ENCODE data around the gene PDF. TPM values are rescaled to one million over a fixed set of nuclear protein-coding genes. Genes with fewer than 3 reads are reported as not detected.

PDF gene
- total and polyA plus RNA-seq, 2 of the 13 experiments (the other 11 are each of a cell fraction or from before 2014, with no cell fraction given) = 12.4 to 48.8 TPM

DNA sequence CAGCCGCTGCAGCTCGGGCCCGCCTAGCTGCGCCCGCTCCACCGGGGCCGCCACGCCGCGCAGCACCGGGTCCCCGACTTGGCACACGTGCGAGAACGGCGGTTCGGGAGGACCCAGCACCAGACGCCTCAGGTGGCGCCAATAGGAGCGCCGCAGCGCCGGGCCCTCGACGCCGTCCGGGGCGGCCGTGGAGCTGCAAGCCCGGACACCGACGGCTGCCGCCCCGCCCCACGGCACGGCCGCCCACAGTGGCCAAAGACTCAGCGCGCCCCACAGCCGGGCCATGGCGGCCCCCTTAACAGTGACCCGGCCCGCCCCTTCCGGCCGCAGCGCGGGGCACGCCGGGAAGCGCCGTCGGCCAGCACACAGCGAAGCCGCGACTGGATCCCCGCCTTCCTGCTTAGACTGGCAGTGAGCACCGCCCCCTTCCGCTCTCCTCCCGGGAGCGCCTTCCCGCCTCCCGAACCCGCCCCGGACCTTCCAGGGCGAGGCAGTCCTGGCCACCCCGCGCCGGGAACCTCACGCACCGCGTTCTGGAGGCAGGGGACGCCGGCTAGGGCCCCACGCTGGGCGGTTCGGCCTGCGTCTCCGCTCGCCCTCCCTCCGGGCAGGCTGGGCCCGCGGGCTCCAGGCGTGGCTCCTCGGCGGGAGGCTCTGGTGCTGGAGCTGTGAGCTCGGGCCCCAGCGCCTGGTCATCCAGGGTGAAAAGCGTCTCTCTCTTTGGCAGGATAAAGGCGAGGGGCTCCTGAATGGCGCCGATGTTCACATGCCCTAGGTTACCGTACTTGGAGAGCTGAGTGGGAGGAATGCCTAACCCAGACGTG lies at the start of gene PDF (continued):
- TF ChIP-seq HHEX (CRISPR knock-in tag; IDR thresholded peaks at IDR 0.05) (no peak), ZNF501 (CRISPR knock-in tag; IDR thresholded peaks at IDR 0.05) (peak; percentile 70; the same call in 1 of the 2 replicates), ZNF383 (CRISPR knock-in tag; IDR thresholded peaks at IDR 0.05; ENCODE audit: borderline replicate concordance) (no peak), RBM39 (IDR thresholded peaks at IDR 0.05; ENCODE audit: low read depth, low read length, poor library complexity, severe bottlenecking) (peak; percentile 93), GPN1 (CRISPR knock-in tag; IDR thresholded peaks at IDR 0.05; ENCODE audit: borderline replicate concordance) (no peak; the same call in 1 of the 2 replicates), SMAD3 (CRISPR knock-in tag; IDR thresholded peaks at IDR 0.05) (0 out of 2 replicates have a peak, but pooled peaks have one; percentile 35), DPF2 (CRISPR knock-in tag; IDR thresholded peaks at IDR 0.05; ENCODE audit: borderline replicate concordance, low read depth) (no peak), ZNF331 (CRISPR knock-in tag; IDR thresholded peaks at IDR 0.05) (peak; percentile 84), TARDBP (CRISPR knock-in tag; IDR thresholded peaks at IDR 0.05) (peak; percentile 42; the same call in 1 of the 2 replicates), ZIK1 (CRISPR knock-in tag; IDR thresholded peaks at IDR 0.05; ENCODE audit: borderline replicate concordance, low read depth) (0 out of 2 replicates have a peak, but pooled peaks have one; percentile 20), SP5 (CRISPR knock-in tag; IDR thresholded peaks at IDR 0.05; ENCODE audit: borderline replicate concordance, low read depth) (peak; percentile 99), MTF2 (CRISPR knock-in tag; IDR thresholded peaks at IDR 0.05; ENCODE audit: borderline replicate concordance) (no peak), FOXA1 (IDR thresholded peaks at IDR 0.05) (no peak), FOXA1 (CRISPR knock-in tag; IDR thresholded peaks at IDR 0.05) (0 out of 2 replicates have a peak, but pooled peaks have one; percentile 36), PPARG (CRISPR knock-in tag; conservative IDR thresholded peaks at IDR 0.05) (peak; percentile 67; the same call in 1 of the 2 replicates), KLF16 (CRISPR knock-in tag; IDR thresholded peaks at IDR 0.05) (peak in 1 of 2 experiments; percentile 96; a peak in 2 of 4 replicates)
- TF ChIP-seq, protein P1, sequence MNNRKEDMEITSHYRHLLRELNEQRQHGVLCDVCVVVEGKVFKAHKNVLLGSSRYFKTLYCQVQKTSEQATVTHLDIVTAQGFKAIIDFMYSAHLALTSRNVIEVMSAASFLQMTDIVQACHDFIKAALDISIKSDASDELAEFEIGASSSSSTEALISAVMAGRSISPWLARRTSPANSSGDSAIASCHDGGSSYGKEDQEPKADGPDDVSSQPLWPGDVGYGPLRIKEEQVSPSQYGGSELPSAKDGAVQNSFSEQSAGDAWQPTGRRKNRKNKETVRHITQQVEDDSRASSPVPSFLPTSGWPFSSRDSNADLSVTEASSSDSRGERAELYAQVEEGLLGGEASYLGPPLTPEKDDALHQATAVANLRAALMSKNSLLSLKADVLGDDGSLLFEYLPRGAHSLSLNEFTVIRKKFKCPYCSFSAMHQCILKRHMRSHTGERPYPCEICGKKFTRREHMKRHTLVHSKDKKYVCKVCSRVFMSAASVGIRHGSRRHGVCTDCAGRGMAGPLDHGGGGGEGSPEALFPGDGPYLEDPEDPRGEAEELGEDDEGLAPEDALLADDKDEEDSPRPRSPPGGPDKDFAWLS (CRISPR knock-in tag; IDR thresholded peaks at IDR 0.05; ENCODE audit: borderline replicate concordance) = no peak
- TF ChIP-seq, protein P2, sequence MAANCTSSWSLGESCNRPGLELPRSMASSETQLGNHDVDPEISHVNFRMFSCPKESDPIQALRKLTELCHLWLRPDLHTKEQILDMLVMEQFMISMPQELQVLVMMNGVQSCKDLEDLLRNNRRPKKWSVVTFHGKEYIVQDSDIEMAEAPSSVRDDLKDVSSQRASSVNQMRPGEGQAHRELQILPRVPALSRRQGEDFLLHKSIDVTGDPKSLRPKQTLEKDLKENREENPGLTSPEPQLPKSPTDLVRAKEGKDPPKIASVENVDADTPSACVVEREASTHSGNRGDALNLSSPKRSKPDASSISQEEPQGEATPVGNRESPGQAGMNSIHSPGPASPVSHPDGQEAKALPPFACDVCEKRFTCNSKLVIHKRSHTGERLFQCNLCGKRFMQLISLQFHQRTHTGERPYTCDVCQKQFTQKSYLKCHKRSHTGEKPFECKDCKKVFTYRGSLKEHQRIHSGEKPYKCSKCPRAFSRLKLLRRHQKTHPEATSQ (CRISPR knock-in tag; IDR thresholded peaks at IDR 0.05; ENCODE audit: borderline replicate concordance) = no peak; the same call in 1 of the 2 replicates
- TF ChIP-seq, protein P3, sequence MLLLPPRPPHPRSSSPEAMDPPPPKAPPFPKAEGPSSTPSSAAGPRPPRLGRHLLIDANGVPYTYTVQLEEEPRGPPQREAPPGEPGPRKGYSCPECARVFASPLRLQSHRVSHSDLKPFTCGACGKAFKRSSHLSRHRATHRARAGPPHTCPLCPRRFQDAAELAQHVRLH (CRISPR knock-in tag; IDR thresholded peaks at IDR 0.05; ENCODE audit: borderline replicate concordance, low read depth) = 0 out of 2 replicates have a peak, but pooled peaks have one; percentile 87
- TF ChIP-seq, protein P4, sequence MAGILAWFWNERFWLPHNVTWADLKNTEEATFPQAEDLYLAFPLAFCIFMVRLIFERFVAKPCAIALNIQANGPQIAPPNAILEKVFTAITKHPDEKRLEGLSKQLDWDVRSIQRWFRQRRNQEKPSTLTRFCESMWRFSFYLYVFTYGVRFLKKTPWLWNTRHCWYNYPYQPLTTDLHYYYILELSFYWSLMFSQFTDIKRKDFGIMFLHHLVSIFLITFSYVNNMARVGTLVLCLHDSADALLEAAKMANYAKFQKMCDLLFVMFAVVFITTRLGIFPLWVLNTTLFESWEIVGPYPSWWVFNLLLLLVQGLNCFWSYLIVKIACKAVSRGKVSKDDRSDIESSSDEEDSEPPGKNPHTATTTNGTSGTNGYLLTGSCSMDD (CRISPR knock-in tag; IDR thresholded peaks at IDR 0.05) = 0 out of 2 replicates have a peak, but pooled peaks have one; percentile 55
- TF ChIP-seq, protein P5, sequence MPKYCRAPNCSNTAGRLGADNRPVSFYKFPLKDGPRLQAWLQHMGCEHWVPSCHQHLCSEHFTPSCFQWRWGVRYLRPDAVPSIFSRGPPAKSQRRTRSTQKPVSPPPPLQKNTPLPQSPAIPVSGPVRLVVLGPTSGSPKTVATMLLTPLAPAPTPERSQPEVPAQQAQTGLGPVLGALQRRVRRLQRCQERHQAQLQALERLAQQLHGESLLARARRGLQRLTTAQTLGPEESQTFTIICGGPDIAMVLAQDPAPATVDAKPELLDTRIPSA (CRISPR knock-in tag; IDR thresholded peaks at IDR 0.05; ENCODE audit: borderline replicate concordance) = peak; percentile 25; the same call in 1 of the 2 replicates
- TF ChIP-seq, protein P6, sequence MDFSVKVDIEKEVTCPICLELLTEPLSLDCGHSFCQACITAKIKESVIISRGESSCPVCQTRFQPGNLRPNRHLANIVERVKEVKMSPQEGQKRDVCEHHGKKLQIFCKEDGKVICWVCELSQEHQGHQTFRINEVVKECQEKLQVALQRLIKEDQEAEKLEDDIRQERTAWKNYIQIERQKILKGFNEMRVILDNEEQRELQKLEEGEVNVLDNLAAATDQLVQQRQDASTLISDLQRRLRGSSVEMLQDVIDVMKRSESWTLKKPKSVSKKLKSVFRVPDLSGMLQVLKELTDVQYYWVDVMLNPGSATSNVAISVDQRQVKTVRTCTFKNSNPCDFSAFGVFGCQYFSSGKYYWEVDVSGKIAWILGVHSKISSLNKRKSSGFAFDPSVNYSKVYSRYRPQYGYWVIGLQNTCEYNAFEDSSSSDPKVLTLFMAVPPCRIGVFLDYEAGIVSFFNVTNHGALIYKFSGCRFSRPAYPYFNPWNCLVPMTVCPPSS (IDR thresholded peaks at IDR 0.05) = no peak
